NCI-H1092 treated with DMSO at 0.1 percent for 48 hours (cell line): ENCODE results near the gene SEPTIN2.
"Not testable (repeated sequence)": the region's sequence is repeated elsewhere in the genome, so short reads cannot be mapped to it uniquely, and the experiment has no call there.

Experiments used
- DNase-seq: peaks from one replicate; lab custom pipeline; 2025; lab: John Stamatoyannopoulos, UW

SEPTIN2 gene

DNA sequence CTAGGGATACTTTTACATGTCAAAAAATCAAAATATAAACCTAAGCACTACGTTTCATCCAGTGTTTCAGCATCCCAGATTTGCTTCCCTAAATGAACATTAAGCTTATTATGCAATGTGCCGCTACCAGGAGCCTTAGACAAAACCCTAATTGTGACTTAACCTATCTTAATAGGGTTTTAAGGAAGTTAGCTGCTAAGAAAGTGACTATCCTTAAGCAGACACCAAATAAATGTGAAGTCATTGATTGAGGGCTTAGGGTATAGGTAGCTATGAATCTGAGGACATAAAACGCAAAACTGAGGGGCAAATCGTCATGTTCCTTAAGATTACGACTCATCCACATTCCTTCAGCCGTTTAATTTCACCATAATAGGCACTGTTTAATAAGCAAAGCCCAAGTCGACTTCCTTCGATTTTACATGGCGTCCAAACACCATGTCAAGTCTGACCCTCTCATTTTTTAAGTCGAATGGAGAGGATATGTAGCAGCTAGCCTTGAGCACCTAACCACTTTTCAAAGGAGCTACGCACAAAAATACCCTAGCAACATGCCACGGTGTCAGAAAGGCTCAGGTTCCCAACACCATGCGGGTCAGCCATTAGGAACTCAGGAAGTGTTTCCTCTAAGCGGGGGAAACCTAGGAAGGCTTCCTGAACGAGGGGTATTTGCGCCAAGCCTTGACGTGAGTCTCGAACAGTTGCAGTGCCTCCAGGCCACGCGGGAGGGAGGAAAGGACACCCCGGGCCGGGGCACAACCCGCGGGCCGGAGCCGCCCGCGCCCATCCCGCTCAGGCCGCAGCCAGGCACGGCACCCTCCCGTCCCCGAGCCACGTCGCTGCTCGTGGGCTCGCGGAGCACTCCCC, 1.3 kb upstream of the SEPTIN2 start:
- DNase-seq, result no peak

GRCh38 chr2:241315093-241315878, 439 bp upstream of the SEPTIN2 start, which contains the start of gene HDLBP:
TSS of gene HDLBP (minus strand) at chr2:241315672. CDS start at chr2:241266869, 48,803 bp downstream.
- DNase-seq, result peak; percentile 95

DNA sequence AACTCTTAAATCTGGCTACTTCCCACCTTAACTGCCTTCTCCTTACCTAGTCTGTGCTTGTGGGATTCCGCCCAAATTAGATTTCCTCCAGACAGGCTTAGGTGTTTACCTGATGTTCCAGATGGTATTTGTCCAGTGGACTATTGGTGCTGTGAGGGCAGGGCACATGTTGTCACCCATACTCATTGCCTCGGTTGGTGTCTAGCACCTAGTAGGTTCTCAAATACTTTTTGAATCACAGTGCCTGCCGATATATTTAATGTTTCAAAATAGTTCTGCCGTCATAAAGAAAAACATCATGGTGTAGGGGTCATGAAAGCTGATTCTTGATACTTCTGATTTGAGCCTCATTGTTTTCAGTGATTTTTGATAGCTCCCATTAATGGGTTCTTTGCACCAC, 1.1 kb downstream of the SEPTIN2 start:
- DNase-seq, result no peak

DNA sequence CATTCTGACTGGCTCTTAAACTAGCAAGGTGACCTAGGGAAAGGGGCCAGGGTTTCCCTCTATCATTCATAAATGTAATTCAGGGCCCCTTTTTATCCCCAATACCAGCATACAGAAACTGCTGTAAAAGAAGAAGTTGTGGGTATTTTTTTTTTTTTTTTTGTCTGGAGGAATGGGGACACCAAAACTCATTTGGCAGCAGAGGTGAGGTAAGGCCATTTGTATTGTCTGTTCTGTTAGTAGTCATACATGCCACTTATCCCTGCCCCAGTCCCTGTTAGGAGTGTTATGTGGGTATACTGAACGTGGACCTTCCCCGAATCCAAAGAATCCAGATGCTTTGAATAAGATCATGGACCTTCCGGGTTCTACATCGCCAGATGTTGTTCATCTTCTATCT, 1.7 kb downstream of the SEPTIN2 start:
- DNase-seq, result no peak

DNA sequence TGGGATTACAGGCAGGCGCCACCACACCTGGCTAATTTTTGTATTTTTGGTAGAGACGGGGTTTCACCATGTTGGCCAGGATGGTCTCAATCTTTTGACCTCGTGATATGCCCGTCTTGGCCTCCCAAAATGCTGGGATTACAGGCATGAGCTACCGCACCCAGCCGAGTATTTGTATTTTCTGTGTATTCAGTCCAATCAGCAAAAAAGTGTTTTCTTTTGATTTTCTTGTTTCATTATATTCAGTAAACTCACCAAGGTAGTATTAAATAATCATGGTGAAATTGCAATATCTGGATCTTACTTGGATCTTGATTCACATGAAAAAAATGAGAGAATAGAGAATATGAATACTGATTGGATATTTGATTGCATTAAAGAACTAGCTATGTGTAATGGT, 3.1 kb downstream of the SEPTIN2 start:
- DNase-seq, result not testable (repeated sequence)

GRCh38 chr2:241320394-241320793, 4.7 kb downstream of the SEPTIN2 start:
- DNase-seq, result no peak

GRCh38 chr2:241321033-241321432, 5.3 kb downstream of the SEPTIN2 start:
- DNase-seq, result no peak

DNA sequence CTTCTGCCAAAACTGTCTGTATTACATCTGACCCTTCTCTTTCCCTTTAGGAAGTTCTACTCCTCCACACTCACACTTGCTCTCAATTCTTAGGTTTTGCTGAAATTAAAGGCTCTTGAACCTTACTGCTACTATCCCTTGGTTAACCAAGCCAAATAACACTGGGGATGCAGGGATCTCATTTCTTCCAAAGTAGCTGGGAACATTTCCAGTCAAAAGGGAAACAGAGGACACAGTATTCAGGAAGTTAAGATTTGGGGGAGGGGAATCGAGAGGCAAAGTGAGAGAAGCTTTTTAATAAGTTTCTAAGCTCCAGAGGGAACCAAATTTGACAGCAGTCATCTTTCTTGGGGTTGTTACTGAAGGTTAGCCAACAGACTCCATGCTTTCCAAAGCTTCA, 6.2 kb downstream of the SEPTIN2 start:
- DNase-seq, result no peak

GRCh38 chr2:241323778-241324177, 8.1 kb downstream of the SEPTIN2 start:
- no peak for DNase-seq

- DNase-seq, result no peak
Measured at GRCh38 chr2:241324775-241325174, 9.1 kb downstream of the SEPTIN2 start.

GRCh38 chr2:241325257-241325656, 9.5 kb downstream of the SEPTIN2 start:
- DNase-seq, result no peak

DNA sequence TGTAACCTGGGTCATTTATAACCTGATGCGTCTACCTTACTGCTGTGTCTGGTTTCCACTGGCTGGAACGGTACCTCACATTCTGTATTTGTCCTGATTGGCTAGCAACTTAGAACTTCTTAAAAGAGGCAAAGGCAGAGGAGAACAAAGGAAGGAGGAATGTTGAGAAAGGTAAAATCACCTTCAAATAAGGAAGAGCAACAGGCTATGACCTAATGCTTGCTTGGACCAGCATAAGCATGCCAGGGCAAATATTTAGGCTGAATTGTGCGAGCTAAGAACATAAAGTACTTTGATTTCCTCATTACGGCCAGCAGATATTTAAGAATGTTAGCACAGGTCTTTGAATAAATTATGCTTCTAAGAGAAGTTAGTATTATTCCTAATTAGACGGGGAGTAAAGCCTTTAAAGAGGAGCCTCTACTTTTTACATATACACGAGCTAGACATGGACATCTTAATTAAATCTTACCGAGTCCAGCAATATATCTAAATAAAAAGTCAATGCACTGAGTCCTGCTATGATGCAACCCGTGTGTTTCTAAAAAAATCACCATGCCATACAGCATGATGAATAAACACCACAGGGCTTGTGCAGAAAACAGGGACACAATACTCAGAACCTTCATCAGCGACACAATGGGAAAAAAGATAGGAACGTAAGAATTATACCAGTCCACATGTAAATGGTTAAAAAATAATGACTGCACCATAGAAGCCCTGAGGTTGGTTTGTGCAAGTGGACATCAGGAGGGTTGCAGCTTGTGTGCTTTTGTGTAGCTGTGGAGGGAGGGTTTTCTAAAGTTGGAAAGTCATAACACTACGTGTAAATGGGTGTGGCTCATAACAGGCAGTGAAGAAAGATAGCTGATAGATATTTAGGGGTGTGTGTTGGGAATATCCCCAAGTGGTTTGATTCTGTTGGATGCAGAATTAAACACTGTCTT, 14.2 kb downstream of the SEPTIN2 start:
- no peak for DNase-seq

GRCh38 chr2:241330616-241330981, 14.9 kb downstream of the SEPTIN2 start:
- DNase-seq, result no peak

DNA sequence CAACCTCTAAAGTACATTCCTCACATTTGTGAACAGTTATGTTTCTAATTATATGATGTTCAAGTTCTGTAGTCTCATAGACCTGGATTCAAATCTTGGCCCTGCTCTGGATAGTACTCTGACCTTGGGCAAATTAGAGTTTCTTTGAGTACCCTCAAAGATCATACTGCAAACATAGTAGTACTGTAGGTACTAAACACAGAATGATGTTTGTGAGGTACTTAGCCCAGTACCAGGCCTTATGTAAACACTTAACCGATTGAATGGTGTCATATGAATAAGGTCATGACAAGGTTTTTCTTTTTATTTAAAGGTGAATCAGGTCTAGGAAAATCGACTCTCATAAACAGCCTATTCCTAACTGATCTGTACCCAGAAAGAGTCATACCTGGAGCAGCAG, 19.1 kb downstream of the SEPTIN2 start:
- DNase-seq, result no peak

GRCh38 chr2:241339839-241340630, 24.3 kb downstream of the SEPTIN2 start:
- DNase-seq, result no peak

DNA sequence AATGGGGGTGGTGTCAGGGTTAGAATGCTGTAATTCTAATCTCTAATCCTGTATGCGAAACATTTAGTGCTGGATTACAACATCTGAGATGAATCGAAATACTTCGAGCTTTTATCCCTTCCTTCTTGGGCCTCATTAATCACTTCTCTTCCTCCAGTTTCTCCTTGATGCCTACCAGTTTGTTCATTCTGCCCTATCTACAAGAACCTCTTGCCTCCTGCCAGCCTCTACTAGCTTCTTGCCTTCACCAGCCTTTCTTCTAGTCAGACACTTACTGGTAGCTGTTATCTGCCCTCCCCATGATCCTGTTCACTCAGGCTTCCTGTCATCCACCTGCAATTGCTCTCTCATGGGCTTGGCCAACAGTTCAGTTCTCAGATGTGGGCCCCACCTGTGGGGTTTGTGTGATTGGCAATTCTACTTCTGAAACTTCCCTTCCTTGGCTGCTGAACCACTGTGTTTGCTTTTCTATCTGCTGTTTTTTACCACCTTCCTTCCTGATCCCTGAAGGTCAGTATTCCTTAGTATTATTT, 25.0 kb downstream of the SEPTIN2 start:
- DNase-seq, result no peak

- DNase-seq, result no peak
Measured at GRCh38 chr2:241344925-241345651, 29.4 kb downstream of the SEPTIN2 start.

DNA sequence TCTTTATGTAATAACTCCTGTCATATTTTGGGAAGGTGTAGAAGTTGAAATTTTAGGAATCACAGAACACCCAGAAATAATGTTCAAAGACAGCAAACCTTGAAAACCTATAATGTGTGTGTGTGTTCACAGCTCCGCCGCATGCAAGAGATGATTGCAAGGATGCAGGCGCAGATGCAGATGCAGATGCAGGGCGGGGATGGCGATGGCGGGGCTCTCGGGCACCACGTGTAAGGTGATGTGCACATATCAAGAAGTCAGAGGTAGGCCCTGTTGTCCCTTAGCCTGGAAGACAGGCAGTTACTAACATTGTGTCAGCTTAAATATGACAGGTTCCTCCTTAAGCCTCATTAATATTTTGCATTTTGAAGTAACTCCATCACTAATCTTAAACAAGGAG, 34.2 kb downstream of the SEPTIN2 start:
- no peak for DNase-seq

DNA sequence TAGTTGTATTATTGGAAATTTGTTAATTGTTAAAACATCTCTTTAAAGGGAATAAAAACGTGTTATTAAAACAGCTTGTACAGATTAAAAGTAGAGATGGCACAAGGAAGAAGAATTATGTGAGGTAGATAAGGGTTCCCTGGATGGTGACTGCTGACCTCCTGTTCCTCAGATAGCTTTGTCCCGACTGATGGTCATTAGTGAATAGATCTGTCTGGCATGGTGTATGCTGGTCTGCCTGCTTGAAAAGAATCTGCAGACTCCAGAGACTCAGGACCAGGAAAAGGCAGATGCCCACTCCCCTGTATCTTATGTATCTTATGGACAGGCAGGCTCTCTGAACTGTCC, 34.8 kb downstream of the SEPTIN2 start:
- no peak for DNase-seq

DNA sequence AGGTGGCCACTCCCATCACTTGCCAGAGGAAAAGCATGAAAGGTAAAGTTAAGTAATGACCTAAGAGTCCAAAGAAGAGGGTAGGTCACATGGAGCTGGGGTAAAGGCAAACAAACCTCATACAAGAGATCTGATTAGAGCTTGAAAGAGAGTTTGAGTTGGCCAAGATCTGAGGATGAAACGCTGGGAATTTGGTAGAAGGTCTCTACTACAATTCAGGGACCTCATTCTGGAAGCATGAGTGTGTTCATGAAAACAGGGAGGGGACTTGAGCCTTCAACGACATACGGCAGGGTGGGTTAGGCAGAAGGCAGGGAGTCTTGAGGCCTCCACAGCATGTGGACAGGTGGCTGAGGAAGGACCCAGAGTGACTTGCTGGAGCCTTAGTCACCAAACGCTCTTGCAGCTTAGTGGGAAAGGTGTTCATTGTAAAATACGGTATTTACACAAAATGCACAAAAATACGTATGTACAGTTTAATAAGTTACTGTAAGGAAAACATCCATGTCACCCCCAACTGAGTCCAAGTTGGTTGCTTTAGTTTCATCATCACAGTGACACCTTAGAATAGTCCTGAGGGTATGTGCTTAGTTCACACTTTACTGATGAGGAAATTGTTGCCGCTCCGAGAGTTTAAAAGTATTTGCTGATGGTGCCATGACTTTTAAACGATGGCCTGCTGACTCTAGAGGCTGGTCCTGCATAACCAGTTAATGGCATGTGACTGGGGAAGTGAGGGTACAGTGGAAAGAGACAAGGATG, 35.3 kb downstream of the SEPTIN2 start:
- no peak for DNase-seq
